Mononuclear cell (primary cell): Measurements from ENCODE around the gene AURKA. TPM values are rescaled to one million over a fixed set of nuclear protein-coding genes. Genes with fewer than 3 reads are reported as not detected.
"Not testable (repeated sequence)": the region's sequence is repeated elsewhere in the genome, so short reads cannot be mapped to it uniquely, and the experiment has no call there.

ENCODE experiments used
- H3K27me3 ChIP-seq: 2 replicates; pipeline ENCODE4 v1.6.0; 2011; ENCODE audit warnings: low read length, control low read depth; ENCODE audit not compliant: insufficient read depth
- H3K4me1 ChIP-seq: 2 replicates; pipeline ENCODE4 v1.5.1; 2011; ENCODE audit warnings: mild to moderate bottlenecking, low read length, control low read depth; ENCODE audit not compliant: insufficient read depth
- H3K4me3 ChIP-seq: 2 replicates; pipeline ENCODE4 v1.5.1; 2011; ENCODE audit warnings: mild to moderate bottlenecking, low read length, moderate library complexity
- H3K9me3 ChIP-seq: 2 replicates; pipeline ENCODE4 v1.5.1; 2011; ENCODE audit warnings: low read depth, mild to moderate bottlenecking, control low read depth, low read length
- total RNA-seq: library from RNA; depleted of rRNA; stranded (reverse); fragments of >200 nt; gene quantifications from one replicate; pipeline ENCODE4 v1.2.3, GENCODE V29; 2012

The AURKA gene
- total RNA-seq, 1 donor = 3.0 TPM

GRCh38 chr20:56412473-56412790 lies 20.4 kb upstream of the AURKA start:
- Histone ChIP-seq H3K9me3 (no peaks in the 10 kb centered on the region), H3K4me3 (peak overlapping the region; percentile 47), H3K4me1 (peaks cover 68% of the 10 kb centered on the region), H3K27me3 (no peaks in the 10 kb centered on the region)

GRCh38 chr20:56411759-56412472 lies 19.9 kb upstream of the AURKA start, which contains the start of gene CASS4:
Gene CASS4, plus strand, starts transcription at chr20:56412260. Its CDS starts 199 bp downstream, at chr20:56412459.
- Histone ChIP-seq H3K27me3 (no peaks in the 10 kb centered on the region), H3K4me3 (peak within 1 kb of the TSS; percentile 47), H3K4me1 (peaks cover 63% of the 10 kb centered on the region), H3K9me3 (no peaks in the 10 kb centered on the region)

- not testable (repeated sequence) for H3K4me3 ChIP-seq, H3K27me3 ChIP-seq, H3K9me3 ChIP-seq
- peaks cover 61% of the 10 kb centered on the region for H3K4me1 ChIP-seq
These were observed 19.3 kb upstream of the AURKA start for GRCh38 chr20:56411287-56411686.

GRCh38 chr20:56409956-56410355 lies 17.9 kb upstream of the AURKA start:
- peaks cover 51% of the 10 kb centered on the region for H3K4me1 ChIP-seq
- no peaks in the 10 kb centered on the region for H3K9me3 ChIP-seq
- H3K27me3 ChIP-seq = no peaks in the 10 kb centered on the region
- H3K4me3 ChIP-seq = no peak overlapping the region

GRCh38 chr20:56409521-56409920 lies 17.5 kb upstream of the AURKA start:
- Histone ChIP-seq H3K9me3 (no peaks in the 10 kb centered on the region), H3K4me1 (peaks cover 46% of the 10 kb centered on the region), H3K27me3 (no peaks in the 10 kb centered on the region), H3K4me3 (no peak overlapping the region)

GRCh38 chr20:56406910-56407309 lies 14.9 kb upstream of the AURKA start:
- no peaks in the 10 kb centered on the region for H3K9me3 ChIP-seq
- no peak overlapping the region for H3K4me3 ChIP-seq
- no peaks in the 10 kb centered on the region for H3K27me3 ChIP-seq
- peaks cover 24% of the 10 kb centered on the region for H3K4me1 ChIP-seq

GRCh38 chr20:56405356-56405755 lies 13.3 kb upstream of the AURKA start:
- peaks cover 10% of the 10 kb centered on the region for H3K4me1 ChIP-seq
- H3K9me3 ChIP-seq, H3K4me3 ChIP-seq, H3K27me3 ChIP-seq: not testable (repeated sequence)

GRCh38 chr20:56403465-56403864 lies 11.4 kb upstream of the AURKA start:
- Histone ChIP-seq H3K27me3 (no peaks in the 10 kb centered on the region), H3K4me3 (no peak overlapping the region), H3K4me1 (no peaks in the 10 kb centered on the region), H3K9me3 (no peaks in the 10 kb centered on the region)

GRCh38 chr20:56400001-56400640 lies 8.1 kb upstream of the AURKA start:
- Histone ChIP-seq H3K4me1 (no peaks in the 10 kb centered on the region), H3K27me3 (no peaks in the 10 kb centered on the region), H3K9me3 (no peaks in the 10 kb centered on the region), H3K4me3 (no peak overlapping the region)

GRCh38 chr20:56395166-56395565 lies 3.2 kb upstream of the AURKA start:
- no peak overlapping the region for H3K4me3 ChIP-seq
- no peaks in the 10 kb centered on the region for H3K27me3 ChIP-seq
- H3K4me1 ChIP-seq = peaks cover 24% of the 10 kb centered on the region

GRCh38 chr20:56393653-56394052 lies 1.6 kb upstream of the AURKA start:
- Histone ChIP-seq H3K27me3 (no peaks in the 10 kb centered on the region), H3K4me3 (no peak overlapping the region), H3K4me1 (peaks cover 24% of the 10 kb centered on the region), H3K9me3 (no peaks in the 10 kb centered on the region)

More at GRCh38 chr20:56395166-56395565, 3.2 kb upstream of the AURKA start:
- no peaks in the 10 kb centered on the region for H3K9me3 ChIP-seq

- H3K4me3 ChIP-seq = peak overlapping the region; percentile 92
- H3K9me3 ChIP-seq = no peaks in the 10 kb centered on the region
- peaks cover 24% of the 10 kb centered on the region for H3K4me1 ChIP-seq
- no peaks in the 10 kb centered on the region for H3K27me3 ChIP-seq
These were observed 967 bp upstream of the AURKA start for GRCh38 chr20:56392881-56393482.

GRCh38 chr20:56391596-56392131 lies 351 bp downstream of the AURKA start:
- Histone ChIP-seq H3K4me3 (peak overlapping the region; percentile 92), H3K4me1 (peaks cover 24% of the 10 kb centered on the region), H3K27me3 (no peaks in the 10 kb centered on the region), H3K9me3 (no peaks in the 10 kb centered on the region)

- H3K4me1 ChIP-seq = peaks cover 24% of the 10 kb centered on the region
These were observed 978 bp downstream of the AURKA start for GRCh38 chr20:56391037-56391436.

GRCh38 chr20:56390396-56390795 lies 1.6 kb downstream of the AURKA start:
- not testable (repeated sequence) for H3K4me3 ChIP-seq, H3K9me3 ChIP-seq, H3K27me3 ChIP-seq
- H3K4me1 ChIP-seq = peaks cover 24% of the 10 kb centered on the region

More at GRCh38 chr20:56391037-56391436, 978 bp downstream of the AURKA start:
- Histone ChIP-seq H3K9me3 (no peaks in the 10 kb centered on the region), H3K27me3 (no peaks in the 10 kb centered on the region), H3K4me3 (no peak overlapping the region)
